ENCODE data around the gene LMBR1. TPM values are rescaled to one million over a fixed set of nuclear protein-coding genes. Genes with fewer than 3 reads are reported as not detected.

The LMBR1 gene
- total RNA-seq, 1 experiment from 2014 or later: 91.1 TPM

- Mint-ChIP-seq H3K36me3 (ENCODE audit: insufficient read depth, unreplicated experiment) (peaks cover 5% of the 10 kb centered on the region), H3K4me1 (ENCODE audit: low read depth, unreplicated experiment) (no peaks in the 10 kb centered on the region), H3K4me3 (ENCODE audit: low read depth, unreplicated experiment) (no peak overlapping the region), H3K27ac (ENCODE audit: unreplicated experiment) (no peak overlapping the region), H3K27me3 (ENCODE audit: unreplicated experiment) (no peaks in the 10 kb centered on the region), H3K9me3 (ENCODE audit: low read depth, unreplicated experiment) (peaks cover 8% of the 10 kb centered on the region)
- DNase-seq: no peak
- TF ChIP-seq CTCF (IDR thresholded peaks at IDR 0.05; ENCODE audit: unreplicated experiment): no peak
- intact Hi-C loops (cut with micrococcal nuclease; ENCODE audit: unreplicated experiment): no loop called here
- CTCF ChIA-PET: no interaction called here
- BruUV-seq (replicated peaks): no TSS peak
These were observed 200.1 kb downstream of the LMBR1 start for GRCh38 chr7:156692849-156693248.

GRCh38 chr7:156691764-156692163 lies 201.2 kb downstream of the LMBR1 start:
- intact Hi-C loops (cut with micrococcal nuclease; ENCODE audit: unreplicated experiment): no loop called here
- Mint-ChIP-seq H3K4me3 (ENCODE audit: low read depth, unreplicated experiment) (no peak overlapping the region), H3K4me1 (ENCODE audit: low read depth, unreplicated experiment) (no peaks in the 10 kb centered on the region), H3K36me3 (ENCODE audit: insufficient read depth, unreplicated experiment) (peaks cover 2% of the 10 kb centered on the region), H3K9me3 (ENCODE audit: low read depth, unreplicated experiment) (peaks cover 5% of the 10 kb centered on the region), H3K27me3 (ENCODE audit: unreplicated experiment) (no peaks in the 10 kb centered on the region), H3K27ac (ENCODE audit: unreplicated experiment) (no peak overlapping the region)
- CTCF ChIA-PET: no interaction called here
- BruUV-seq (replicated peaks): no TSS peak
- no peak for TF ChIP-seq CTCF (IDR thresholded peaks at IDR 0.05; ENCODE audit: unreplicated experiment)
- DNase-seq: no peak

GRCh38 chr7:156684661-156685060 lies 208.3 kb downstream of the LMBR1 start:
- Mint-ChIP-seq H3K27ac (ENCODE audit: unreplicated experiment) (no peak overlapping the region), H3K4me3 (ENCODE audit: low read depth, unreplicated experiment) (no peak overlapping the region), H3K27me3 (ENCODE audit: unreplicated experiment) (no peaks in the 10 kb centered on the region), H3K9me3 (ENCODE audit: low read depth, unreplicated experiment) (no peaks in the 10 kb centered on the region), H3K4me1 (ENCODE audit: low read depth, unreplicated experiment) (no peaks in the 10 kb centered on the region), H3K36me3 (ENCODE audit: insufficient read depth, unreplicated experiment) (peaks cover 4% of the 10 kb centered on the region)
- intact Hi-C loops (cut with micrococcal nuclease; ENCODE audit: unreplicated experiment): no loop called here
- CTCF ChIA-PET: no interaction called here
- DNase-seq: no peak
- BruUV-seq (replicated peaks): no TSS peak
- TF ChIP-seq CTCF (IDR thresholded peaks at IDR 0.05; ENCODE audit: unreplicated experiment): no peak

- no peak for DNase-seq
- CTCF ChIA-PET: no interaction called here
- intact Hi-C loops (cut with micrococcal nuclease; ENCODE audit: unreplicated experiment): no loop called here
- Mint-ChIP-seq H3K9me3 (ENCODE audit: low read depth, unreplicated experiment) (no peaks in the 10 kb centered on the region), H3K4me3 (ENCODE audit: low read depth, unreplicated experiment) (no peak overlapping the region), H3K4me1 (ENCODE audit: low read depth, unreplicated experiment) (no peaks in the 10 kb centered on the region), H3K27me3 (ENCODE audit: unreplicated experiment) (no peaks in the 10 kb centered on the region), H3K36me3 (ENCODE audit: insufficient read depth, unreplicated experiment) (peaks cover 4% of the 10 kb centered on the region), H3K27ac (ENCODE audit: unreplicated experiment) (no peak overlapping the region)
- no peak for TF ChIP-seq CTCF (IDR thresholded peaks at IDR 0.05; ENCODE audit: unreplicated experiment)
- no TSS peak for BruUV-seq (replicated peaks)
These were observed 208.7 kb downstream of the LMBR1 start for GRCh38 chr7:156684251-156684650.

GRCh38 chr7:156682928-156683327 lies 210.1 kb downstream of the LMBR1 start:
- no peak for DNase-seq
- Mint-ChIP-seq H3K4me3 (ENCODE audit: low read depth, unreplicated experiment) (no peak overlapping the region), H3K27ac (ENCODE audit: unreplicated experiment) (no peak overlapping the region), H3K9me3 (ENCODE audit: low read depth, unreplicated experiment) (no peaks in the 10 kb centered on the region), H3K4me1 (ENCODE audit: low read depth, unreplicated experiment) (no peaks in the 10 kb centered on the region), H3K36me3 (ENCODE audit: insufficient read depth, unreplicated experiment) (peaks cover 4% of the 10 kb centered on the region), H3K27me3 (ENCODE audit: unreplicated experiment) (no peaks in the 10 kb centered on the region)
- CTCF ChIA-PET: no interaction called here
- no TSS peak for BruUV-seq (replicated peaks)
- no peak for TF ChIP-seq CTCF (IDR thresholded peaks at IDR 0.05; ENCODE audit: unreplicated experiment)
- intact Hi-C loops (cut with micrococcal nuclease; ENCODE audit: unreplicated experiment): no loop called here

Measured in Calu3 (cell line).